Activated CD8-positive, alpha-beta memory T cell treated with anti-CD3 and anti-CD28 coated beads, Interleukin-2, amount 50 U/mL, for 24 hours (primary cell): ENCODE results near the gene MARF1.
A peak's percentile ranks its signal among the peaks of the same experiment; 100 is the strongest.
"Not testable (repeated sequence)": the region's sequence is repeated elsewhere in the genome, so short reads cannot be mapped to it uniquely, and the experiment has no call there.

Experiments used
- DNase-seq: peaks from one replicate; pipeline ENCODE4 v3.0.0-alpha.2; 2020; ENCODE audit errors: extremely low read depth

The MARF1 gene

GRCh38 chr16:15650698-15651171 lies 7.8 kb upstream of the MARF1 start:
- no peak for DNase-seq

- DNase-seq, result peak; percentile 70
Observed at GRCh38 chr16:15650019-15650697, 7.2 kb upstream of the MARF1 start, which contains the start of gene NDE1. NDE1 (plus strand) TSS chr16:15650245; CDS start chr16:15664779, 14,534 bp downstream.

- no peak for DNase-seq
Observed at GRCh38 chr16:15649727-15650018, 6.7 kb upstream of the MARF1 start.

GRCh38 chr16:15649311-15649710 lies 6.4 kb upstream of the MARF1 start:
- DNase-seq, result not testable (repeated sequence)

- no peak for DNase-seq
Observed at GRCh38 chr16:15648135-15648730, 5.3 kb upstream of the MARF1 start.

GRCh38 chr16:15647294-15648014 lies 4.5 kb upstream of the MARF1 start:
- no peak for DNase-seq

- not testable (repeated sequence) for DNase-seq
Observed at GRCh38 chr16:15646557-15647293, 3.8 kb upstream of the MARF1 start.

GRCh38 chr16:15644962-15645465 lies 2.1 kb upstream of the MARF1 start:
- DNase-seq, result not testable (repeated sequence)

- DNase-seq, result no peak
Observed at GRCh38 chr16:15644267-15644961, 1.5 kb upstream of the MARF1 start.

- no peak for DNase-seq
Observed at GRCh38 chr16:15643946-15644250, 944 bp upstream of the MARF1 start.

- peak; percentile 44 for DNase-seq
Observed at GRCh38 chr16:15642557-15643047, 352 bp downstream of the MARF1 start.

GRCh38 chr16:15641753-15642556 lies 999 bp downstream of the MARF1 start:
- no peak for DNase-seq

GRCh38 chr16:15640966-15641365 lies 2.0 kb downstream of the MARF1 start:
- no peak for DNase-seq

- DNase-seq, result no peak
Observed at GRCh38 chr16:15639061-15639568, 3.8 kb downstream of the MARF1 start.

- no peak for DNase-seq
Observed at GRCh38 chr16:15636392-15636873, 6.5 kb downstream of the MARF1 start.

GRCh38 chr16:15635926-15636325 lies 7.0 kb downstream of the MARF1 start:
- no peak for DNase-seq

GRCh38 chr16:15631730-15632409 lies 11.1 kb downstream of the MARF1 start:
- no peak for DNase-seq

GRCh38 chr16:15621889-15622288 lies 21.1 kb downstream of the MARF1 start:
- no peak for DNase-seq

- no peak for DNase-seq
Observed at GRCh38 chr16:15621456-15621855, 21.5 kb downstream of the MARF1 start.
